ENCODE data around the gene TERB1. TPM values are rescaled to one million over a fixed set of nuclear protein-coding genes. Genes with fewer than 3 reads are reported as not detected.

Gene TERB1
- total RNA-seq, 1 donor from 2014 or later: 0.26 TPM

GRCh38 chr16:66717776-66718175, 83.6 kb downstream of the TERB1 start:
- DNase-seq (ENCODE audit: low read depth): peak; percentile 26

GRCh38 chr16:66717112-66717675, 84.2 kb downstream of the TERB1 start:
- H3K4me3 ChIP-seq (ENCODE audit: low read depth, low read length): no peak overlapping the region
- no peaks in the 10 kb centered on the region for H3K36me3 ChIP-seq (ENCODE audit: control insufficient read depth, insufficient read depth, low read length)
- peak; percentile 48 for TF ChIP-seq CTCF (IDR thresholded peaks at IDR 0.05; ENCODE audit: insufficient read depth, low read length, severe bottlenecking)
- DNase-seq (ENCODE audit: low read depth) (no peak), FAIRE-seq (peak; percentile 66)
- H3K27me3 ChIP-seq (ENCODE audit: control insufficient read depth, insufficient read depth, low read length): no peaks in the 10 kb centered on the region

More at GRCh38 chr16:66717776-66718175, 83.6 kb downstream of the TERB1 start:
- FAIRE-seq: no peak
- no peak overlapping the region for H3K4me3 ChIP-seq (ENCODE audit: low read depth, low read length)
- no peaks in the 10 kb centered on the region for H3K27me3 ChIP-seq (ENCODE audit: control insufficient read depth, insufficient read depth, low read length)
- TF ChIP-seq CTCF (IDR thresholded peaks at IDR 0.05; ENCODE audit: insufficient read depth, low read length, severe bottlenecking): no peak
- H3K36me3 ChIP-seq (ENCODE audit: control insufficient read depth, insufficient read depth, low read length): peaks cover under 1% of the 10 kb centered on the region

- H3K27me3 ChIP-seq (ENCODE audit: control insufficient read depth, insufficient read depth, low read length): no peaks in the 10 kb centered on the region
- H3K36me3 ChIP-seq (ENCODE audit: control insufficient read depth, insufficient read depth, low read length): no peaks in the 10 kb centered on the region
- TF ChIP-seq CTCF (IDR thresholded peaks at IDR 0.05; ENCODE audit: insufficient read depth, low read length, severe bottlenecking): no peak
- no peak overlapping the region for H3K4me3 ChIP-seq (ENCODE audit: low read depth, low read length)
- DNase-seq (ENCODE audit: low read depth): peak; percentile 35
- no peak for FAIRE-seq
These were observed 86.6 kb downstream of the TERB1 start for GRCh38 chr16:66714654-66715307.

GRCh38 chr16:66714062-66714461, 87.3 kb downstream of the TERB1 start:
- FAIRE-seq (no peak), DNase-seq (ENCODE audit: low read depth) (no peak)
- no peaks in the 10 kb centered on the region for H3K27me3 ChIP-seq (ENCODE audit: control insufficient read depth, insufficient read depth, low read length)
- no peaks in the 10 kb centered on the region for H3K36me3 ChIP-seq (ENCODE audit: control insufficient read depth, insufficient read depth, low read length)
- TF ChIP-seq CTCF (IDR thresholded peaks at IDR 0.05; ENCODE audit: insufficient read depth, low read length, severe bottlenecking): no peak
- no peak overlapping the region for H3K4me3 ChIP-seq (ENCODE audit: low read depth, low read length)

GRCh38 chr16:66713076-66713475, 88.3 kb downstream of the TERB1 start:
- DNase-seq (ENCODE audit: low read depth) (no peak), FAIRE-seq (peak; percentile 89)
- Histone ChIP-seq H3K4me3 (ENCODE audit: low read depth, low read length) (no peak overlapping the region), H3K27me3 (ENCODE audit: control insufficient read depth, insufficient read depth, low read length) (no peaks in the 10 kb centered on the region), H3K36me3 (ENCODE audit: control insufficient read depth, insufficient read depth, low read length) (no peaks in the 10 kb centered on the region)
- no peak for TF ChIP-seq CTCF (IDR thresholded peaks at IDR 0.05; ENCODE audit: insufficient read depth, low read length, severe bottlenecking)
